Activated naive CD8-positive, alpha-beta T cell treated with anti-CD3 and anti-CD28 coated beads for 36 hours (primary cell): Measurements from ENCODE around the gene TRMT44. TPM values are rescaled to one million over a fixed set of nuclear protein-coding genes. Genes with fewer than 3 reads are reported as not detected.

Experiments used
- DNase-seq: peaks from one replicate; pipeline ENCODE4 v3.0.0; 2021
- H3K27ac Mint-ChIP-seq: one replicate; pipeline ENCODE4 v1.8.0; 2022; ENCODE audit warnings: mild to moderate bottlenecking, moderate library complexity, mixed read lengths
- H3K27me3 Mint-ChIP-seq: one replicate; pipeline ENCODE4 v1.8.0; 2022; ENCODE audit warnings: mild to moderate bottlenecking, mixed read lengths
- H3K36me3 Mint-ChIP-seq: one replicate; pipeline ENCODE4 v1.8.0; 2021; ENCODE audit warnings: mild to moderate bottlenecking, mixed read lengths
- H3K4me1 Mint-ChIP-seq: one replicate; pipeline ENCODE4 v1.8.0; 2021; ENCODE audit warnings: mixed read lengths
- H3K4me3 Mint-ChIP-seq: one replicate; pipeline ENCODE4 v1.8.0; 2022; ENCODE audit warnings: mild to moderate bottlenecking, moderate library complexity, mixed read lengths
- H3K9me3 Mint-ChIP-seq: one replicate; pipeline ENCODE4 v1.8.0; 2022; ENCODE audit warnings: mixed read lengths
- total RNA-seq, 2 experiments: library from RNA; stranded (reverse); gene quantifications; one replicate each; pipeline ENCODE4 v1.2.3, GENCODE V29; 2021

Gene TRMT44
- total RNA-seq, 2 experiments from 2014 or later = 21.9 to 26.6 TPM

DNA sequence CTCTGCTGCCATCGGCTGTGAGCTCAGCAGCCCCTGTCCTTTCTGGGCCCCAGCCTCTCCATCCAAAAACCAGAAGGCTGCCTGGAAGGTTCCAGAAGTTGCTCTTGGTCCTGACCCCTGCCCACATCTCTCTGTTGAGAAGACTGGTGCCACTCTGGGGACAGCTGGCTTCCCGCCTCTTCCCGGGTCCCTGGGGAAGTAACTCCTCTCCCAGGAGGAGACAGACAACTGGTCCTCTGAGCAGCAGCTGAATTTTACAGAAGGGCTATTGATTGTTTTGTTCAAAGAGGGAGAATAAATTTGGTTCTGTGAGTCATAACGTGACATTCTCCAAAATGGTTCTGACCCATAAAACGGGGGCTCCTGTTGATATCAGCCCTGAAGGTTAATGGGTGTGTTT is 61.2 kb downstream of the TRMT44 start:
- Mint-ChIP-seq H3K9me3 (peaks cover 4% of the 10 kb centered on the region), H3K36me3 (peaks cover 3% of the 10 kb centered on the region), H3K4me3 (no peak overlapping the region), H3K27ac (no peak overlapping the region), H3K27me3 (no peaks in the 10 kb centered on the region), H3K4me1 (no peaks in the 10 kb centered on the region)
- DNase-seq = no peak

DNA sequence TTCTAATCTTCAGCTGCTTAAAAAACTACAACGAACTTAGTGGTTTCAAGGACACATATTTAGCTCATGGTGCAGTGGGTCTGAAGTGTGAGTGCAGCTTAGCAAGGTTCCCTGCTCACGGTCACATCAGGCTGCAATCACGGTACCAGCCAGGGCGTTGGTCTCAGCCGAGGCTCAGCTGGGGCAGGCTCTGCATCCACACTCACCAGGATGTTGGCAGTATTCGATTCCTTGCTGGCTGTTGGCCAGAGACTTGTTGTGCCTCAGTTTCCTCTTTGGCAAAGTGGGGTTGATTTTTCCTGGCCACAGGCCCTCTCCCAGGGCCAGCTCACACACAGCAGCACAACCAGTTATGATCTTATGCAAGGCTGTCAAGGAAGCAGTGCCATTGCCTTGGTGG is 61.8 kb downstream of the TRMT44 start:
- Mint-ChIP-seq H3K9me3 (peaks cover 4% of the 10 kb centered on the region), H3K4me1 (no peaks in the 10 kb centered on the region), H3K4me3 (no peak overlapping the region), H3K27me3 (no peaks in the 10 kb centered on the region), H3K27ac (no peak overlapping the region), H3K36me3 (peaks cover 3% of the 10 kb centered on the region)
- DNase-seq = no peak

GRCh38 chr4:8502836-8503585 is 62.4 kb downstream of the TRMT44 start:
- Mint-ChIP-seq H3K4me3 (no peak overlapping the region), H3K4me1 (no peaks in the 10 kb centered on the region), H3K27ac (no peak overlapping the region), H3K9me3 (no peaks in the 10 kb centered on the region), H3K27me3 (no peaks in the 10 kb centered on the region), H3K36me3 (no peaks in the 10 kb centered on the region)
- no peak for DNase-seq

DNA sequence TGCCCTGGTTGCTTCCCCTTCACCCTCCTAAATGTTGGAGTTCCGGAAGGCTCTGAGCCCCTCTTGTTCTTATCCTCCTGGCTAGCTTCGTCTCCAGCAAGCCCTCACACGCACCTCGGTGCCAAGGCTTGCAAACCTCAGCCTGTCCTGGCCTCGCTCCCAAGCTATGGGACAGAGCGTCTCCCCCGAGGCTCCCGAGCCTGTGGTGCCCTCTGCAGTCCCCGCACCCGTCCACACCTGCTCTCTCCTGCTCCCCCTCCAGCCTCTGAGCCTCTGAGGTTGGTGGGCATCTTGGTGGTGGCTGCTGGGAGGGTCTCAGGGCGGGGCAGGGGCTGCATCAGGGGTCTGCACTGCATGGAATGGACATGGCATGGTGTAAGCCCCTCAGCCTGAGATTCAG is 63.2 kb downstream of the TRMT44 start:
- H3K4me3 Mint-ChIP-seq = no peak overlapping the region
- no peak for DNase-seq

GRCh38 chr4:8504279-8505007 is 63.9 kb downstream of the TRMT44 start:
- no peaks in the 10 kb centered on the region for H3K27me3 Mint-ChIP-seq
- H3K9me3 Mint-ChIP-seq = no peaks in the 10 kb centered on the region
- no peak for DNase-seq

More for the DNA sequence above, 63.2 kb downstream of the TRMT44 start:
- H3K4me1 Mint-ChIP-seq = no peaks in the 10 kb centered on the region
- no peaks in the 10 kb centered on the region for H3K9me3 Mint-ChIP-seq
- no peaks in the 10 kb centered on the region for H3K27me3 Mint-ChIP-seq
- H3K27ac Mint-ChIP-seq = no peak overlapping the region
- H3K36me3 Mint-ChIP-seq = no peaks in the 10 kb centered on the region

GRCh38 chr4:8505229-8505628 is 64.7 kb downstream of the TRMT44 start:
- DNase-seq = no peak
- no peaks in the 10 kb centered on the region for H3K36me3 Mint-ChIP-seq
- no peak overlapping the region for H3K27ac Mint-ChIP-seq
- no peaks in the 10 kb centered on the region for H3K27me3 Mint-ChIP-seq
- H3K9me3 Mint-ChIP-seq = no peaks in the 10 kb centered on the region
- no peaks in the 10 kb centered on the region for H3K4me1 Mint-ChIP-seq
- no peak overlapping the region for H3K4me3 Mint-ChIP-seq

More at GRCh38 chr4:8504279-8505007, 63.9 kb downstream of the TRMT44 start:
- no peak overlapping the region for H3K27ac Mint-ChIP-seq
- H3K4me1 Mint-ChIP-seq = no peaks in the 10 kb centered on the region
- no peak overlapping the region for H3K4me3 Mint-ChIP-seq
- no peaks in the 10 kb centered on the region for H3K36me3 Mint-ChIP-seq

- Mint-ChIP-seq H3K27me3 (no peaks in the 10 kb centered on the region), H3K4me3 (no peak overlapping the region), H3K4me1 (no peaks in the 10 kb centered on the region), H3K36me3 (peaks cover 2% of the 10 kb centered on the region), H3K27ac (no peak overlapping the region), H3K9me3 (no peaks in the 10 kb centered on the region)
- DNase-seq = no peak
These were observed 65.4 kb downstream of the TRMT44 start for GRCh38 chr4:8506006-8506372.

- no peaks in the 10 kb centered on the region for H3K27me3 Mint-ChIP-seq
- DNase-seq = no peak
- no peaks in the 10 kb centered on the region for H3K4me1 Mint-ChIP-seq
- no peak overlapping the region for H3K27ac Mint-ChIP-seq
- H3K9me3 Mint-ChIP-seq = no peaks in the 10 kb centered on the region
- H3K36me3 Mint-ChIP-seq = peaks cover 3% of the 10 kb centered on the region
- H3K4me3 Mint-ChIP-seq = no peak overlapping the region
These were observed 66.0 kb downstream of the TRMT44 start for GRCh38 chr4:8506373-8507195.

DNA sequence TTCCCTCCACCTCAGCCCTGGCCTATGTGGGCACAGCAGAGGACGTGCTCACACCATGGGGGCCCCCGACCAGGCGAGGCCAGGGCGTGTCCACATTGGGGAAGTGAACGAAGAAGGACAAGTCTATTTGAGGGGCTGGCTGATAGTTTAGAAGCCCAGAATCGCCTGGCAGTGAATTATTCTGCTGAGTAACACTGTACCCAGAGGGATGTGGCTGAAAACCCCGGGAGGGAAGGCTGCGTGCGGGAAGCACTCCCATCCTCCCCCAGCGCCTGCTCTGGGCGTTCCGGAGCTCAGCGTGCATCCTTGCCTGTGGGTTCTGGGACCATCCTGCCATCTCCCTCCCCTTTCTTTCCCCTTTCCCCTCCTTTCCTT is 66.6 kb downstream of the TRMT44 start:
- no peaks in the 10 kb centered on the region for H3K27me3 Mint-ChIP-seq
- H3K36me3 Mint-ChIP-seq = peaks cover 3% of the 10 kb centered on the region
- no peak overlapping the region for H3K27ac Mint-ChIP-seq
- no peak for DNase-seq
- H3K4me1 Mint-ChIP-seq = no peaks in the 10 kb centered on the region
- no peaks in the 10 kb centered on the region for H3K9me3 Mint-ChIP-seq
- H3K4me3 Mint-ChIP-seq = no peak overlapping the region

DNA sequence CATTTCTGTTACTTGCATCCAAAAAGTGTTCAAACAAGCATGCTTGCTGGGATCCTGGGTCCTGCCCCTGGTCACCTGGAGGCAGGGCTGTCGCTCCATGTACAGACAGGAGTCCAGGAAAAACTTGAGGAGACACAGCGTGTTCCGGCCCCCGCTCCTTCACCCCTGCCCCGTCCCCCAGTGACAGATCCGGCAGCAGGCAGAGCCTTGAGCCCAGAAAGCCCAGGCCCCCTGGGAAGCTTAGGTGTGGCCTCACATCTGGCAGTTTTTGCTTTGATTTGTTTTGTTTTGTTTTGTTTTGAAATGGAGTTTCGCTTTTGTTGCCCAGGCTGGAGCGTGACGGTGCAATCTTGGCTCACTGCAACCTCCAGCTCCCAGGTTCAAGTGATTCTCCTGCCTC is 67.0 kb downstream of the TRMT44 start:
- Mint-ChIP-seq H3K4me3 (no peak overlapping the region), H3K27ac (no peak overlapping the region), H3K36me3 (peaks cover 3% of the 10 kb centered on the region), H3K27me3 (no peaks in the 10 kb centered on the region), H3K4me1 (no peaks in the 10 kb centered on the region), H3K9me3 (no peaks in the 10 kb centered on the region)
- no peak for DNase-seq

GRCh38 chr4:8508266-8508665 is 67.7 kb downstream of the TRMT44 start:
- H3K4me1 Mint-ChIP-seq = no peaks in the 10 kb centered on the region
- no peak overlapping the region for H3K27ac Mint-ChIP-seq
- no peak overlapping the region for H3K4me3 Mint-ChIP-seq
- H3K27me3 Mint-ChIP-seq = no peaks in the 10 kb centered on the region
- no peak for DNase-seq
- peaks cover 4% of the 10 kb centered on the region for H3K9me3 Mint-ChIP-seq
- peaks cover 3% of the 10 kb centered on the region for H3K36me3 Mint-ChIP-seq

DNA sequence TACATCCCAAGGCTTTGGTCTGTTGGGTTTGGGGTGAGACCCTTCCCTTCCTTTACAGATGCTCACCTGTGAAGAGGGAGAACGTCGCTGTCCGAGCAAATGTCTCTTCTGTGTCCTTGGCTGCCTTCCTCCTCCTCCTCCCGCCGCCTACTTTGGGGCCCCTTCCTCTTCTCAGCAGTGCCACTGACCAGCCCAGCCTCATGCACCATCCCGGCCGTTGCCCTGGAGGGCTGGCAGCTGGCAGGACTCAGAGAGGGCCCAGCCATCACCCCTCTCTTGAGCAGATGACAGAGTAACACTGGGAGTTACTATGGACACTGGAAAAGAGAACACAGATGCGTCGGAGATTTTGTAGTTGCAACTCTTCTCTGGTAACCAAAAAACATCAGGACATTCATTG is 68.2 kb downstream of the TRMT44 start:
- Mint-ChIP-seq H3K4me1 (no peaks in the 10 kb centered on the region), H3K36me3 (peaks cover 3% of the 10 kb centered on the region), H3K4me3 (no peak overlapping the region), H3K9me3 (peaks cover 8% of the 10 kb centered on the region), H3K27me3 (no peaks in the 10 kb centered on the region), H3K27ac (no peak overlapping the region)
- DNase-seq = no peak

DNA sequence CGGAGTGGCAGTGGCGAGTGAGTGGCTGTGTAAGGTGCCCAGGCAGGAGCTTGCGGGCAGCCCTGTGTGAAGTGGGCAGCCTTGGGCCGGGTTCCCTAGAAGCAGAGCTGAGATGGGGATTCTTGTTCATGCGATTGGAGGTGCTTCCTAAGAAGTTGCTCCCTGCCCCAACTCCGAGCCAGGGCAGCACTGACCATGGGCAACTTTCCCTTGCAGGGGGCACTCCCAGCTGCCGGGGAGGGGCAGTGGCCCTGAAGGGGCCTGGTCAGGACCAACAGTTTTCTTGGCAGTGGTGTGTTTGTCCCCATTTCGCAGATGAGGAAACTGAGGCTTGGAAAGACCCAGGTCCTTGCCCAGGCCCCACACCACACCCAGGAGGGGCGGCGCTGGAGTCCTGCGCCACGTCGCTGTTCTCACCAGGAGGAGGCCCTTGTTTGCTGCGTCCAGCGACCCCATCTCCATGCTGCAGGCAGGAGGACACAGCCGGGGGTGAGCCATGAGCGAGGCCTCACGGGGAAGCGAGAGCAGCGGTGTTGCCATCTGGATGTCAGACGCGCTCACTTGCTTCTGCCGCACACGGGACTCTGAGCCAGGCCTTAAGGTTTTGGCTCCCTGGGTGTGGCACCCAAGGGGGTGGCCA is 68.9 kb downstream of the TRMT44 start:
- no peaks in the 10 kb centered on the region for H3K4me1 Mint-ChIP-seq
- DNase-seq = no peak
- H3K27ac Mint-ChIP-seq = no peak overlapping the region
- H3K4me3 Mint-ChIP-seq = no peak overlapping the region
- peaks cover 8% of the 10 kb centered on the region for H3K9me3 Mint-ChIP-seq
- H3K27me3 Mint-ChIP-seq = no peaks in the 10 kb centered on the region
- H3K36me3 Mint-ChIP-seq = peaks cover 3% of the 10 kb centered on the region

DNA sequence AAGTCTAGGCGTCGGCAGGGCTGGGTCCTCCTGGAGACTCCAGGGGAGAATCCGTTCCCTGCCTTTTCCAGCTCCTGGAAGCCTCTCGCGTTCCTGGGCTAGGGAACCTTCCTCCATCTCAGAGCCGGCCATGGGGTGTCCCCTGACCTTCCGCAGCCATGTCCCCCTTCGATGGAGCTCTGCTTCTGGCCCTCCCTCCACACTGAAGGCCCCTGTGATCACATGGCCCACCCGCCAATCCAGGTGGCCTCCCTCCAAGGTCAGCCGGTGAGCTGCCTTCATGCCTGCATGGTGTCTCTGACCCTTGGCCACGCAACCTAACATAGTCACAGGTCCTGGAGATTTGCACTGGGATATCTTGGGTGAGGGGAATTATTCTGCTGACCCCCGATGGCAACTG is 69.6 kb downstream of the TRMT44 start:
- DNase-seq = no peak
- peaks cover 3% of the 10 kb centered on the region for H3K36me3 Mint-ChIP-seq
- no peak overlapping the region for H3K27ac Mint-ChIP-seq
- no peaks in the 10 kb centered on the region for H3K27me3 Mint-ChIP-seq
- H3K9me3 Mint-ChIP-seq = peaks cover 8% of the 10 kb centered on the region
- no peaks in the 10 kb centered on the region for H3K4me1 Mint-ChIP-seq
- no peak overlapping the region for H3K4me3 Mint-ChIP-seq
